WTC11 (cell line): ENCODE results near the gene CD72. TPM values are rescaled to one million over a fixed set of nuclear protein-coding genes. Genes with fewer than 3 reads are reported as not detected.

Experiments used
- ARID4B ChIP-seq: sonication (generic); formaldehyde crosslinking; IDR thresholded peaks from 2 replicates; pipeline ENCODE4 v1.8.0; 2023; ENCODE audit warnings: missing genetic modification reagents, mild to moderate bottlenecking, borderline replicate concordance
- ATF1 ChIP-seq: sonication (generic); formaldehyde crosslinking; IDR thresholded peaks from 2 replicates; pipeline ENCODE4 v1.8.1; 2023; ENCODE audit warnings: mild to moderate bottlenecking, moderate library complexity, missing genetic modification reagents
- CBFB ChIP-seq: sonication (generic); formaldehyde crosslinking; IDR thresholded peaks from 2 replicates; pipeline ENCODE4 v1.8.1; 2022; ENCODE audit warnings: mild to moderate bottlenecking, low read depth, missing genetic modification reagents
- E2F1 ChIP-seq: sonication (generic); formaldehyde crosslinking; IDR thresholded peaks from 2 replicates; pipeline ENCODE4 v1.8.0; 2022; ENCODE audit warnings: mild to moderate bottlenecking, missing genetic modification reagents
- ELF4 ChIP-seq: sonication (generic); formaldehyde crosslinking; IDR thresholded peaks from 2 replicates; pipeline ENCODE4 v1.8.1; 2022; ENCODE audit warnings: low read depth, mild to moderate bottlenecking, moderate library complexity, missing genetic modification reagents
- ESRRA ChIP-seq: sonication (generic); formaldehyde crosslinking; IDR thresholded peaks from 2 replicates; pipeline ENCODE4 v1.8.1; 2022; ENCODE audit warnings: mild to moderate bottlenecking, missing genetic modification reagents, borderline replicate concordance
- GABPB1 ChIP-seq: sonication (generic); formaldehyde crosslinking; IDR thresholded peaks from 2 replicates; pipeline ENCODE4 v1.8.1; 2023; ENCODE audit warnings: mild to moderate bottlenecking, missing genetic modification reagents
- MLX ChIP-seq: sonication (generic); formaldehyde crosslinking; IDR thresholded peaks from 2 replicates; pipeline ENCODE4 v1.8.1; 2023; ENCODE audit warnings: mild to moderate bottlenecking, missing genetic modification reagents, moderate library complexity
- MYBL2 ChIP-seq: sonication (generic); formaldehyde crosslinking; IDR thresholded peaks from 2 replicates; pipeline ENCODE4 v1.8.1; 2023; ENCODE audit warnings: mild to moderate bottlenecking, moderate library complexity, missing genetic modification reagents
- OVOL2 ChIP-seq: fragments of 250-450 bp; sonication (Bioruptor Pico); IDR thresholded peaks from 2 replicates; pipeline ENCODE4 v1.9.0; 2021; ENCODE audit warnings: mild to moderate bottlenecking, borderline replicate concordance
- RELA ChIP-seq: sonication (generic); formaldehyde crosslinking; IDR thresholded peaks from 2 replicates; pipeline ENCODE4 v1.8.1; 2022; ENCODE audit warnings: missing genetic modification reagents, mild to moderate bottlenecking, borderline replicate concordance
- ZBTB21 ChIP-seq: sonication (generic); formaldehyde crosslinking; IDR thresholded peaks from 2 replicates; pipeline ENCODE4 v1.8.1; 2023; ENCODE audit warnings: mild to moderate bottlenecking, missing genetic modification reagents, borderline replicate concordance
- ZMAT4 ChIP-seq: fragments of 250-450 bp; sonication (Bioruptor Pico); IDR thresholded peaks from 2 replicates; pipeline ENCODE4 v1.9.0; 2021; ENCODE audit warnings: mild to moderate bottlenecking
- ZNF138 ChIP-seq: sonication (generic); formaldehyde crosslinking; conservative IDR thresholded peaks from 2 replicates; pipeline ENCODE4 v1.8.1; 2022; ENCODE audit warnings: mild to moderate bottlenecking, moderate library complexity, missing genetic modification reagents
- ZNF317 ChIP-seq: sonication (generic); formaldehyde crosslinking; IDR thresholded peaks from 2 replicates; pipeline ENCODE4 v1.8.1; 2023; ENCODE audit warnings: low read depth, mild to moderate bottlenecking, moderate library complexity, missing genetic modification reagents, borderline replicate concordance
- ZNF416 ChIP-seq: fragments of 250-450 bp; sonication (Bioruptor Pico); IDR thresholded peaks from 2 replicates; pipeline ENCODE4 v1.9.0; 2021; ENCODE audit warnings: mild to moderate bottlenecking, inconsistent platforms
- total RNA-seq: library from RNA; stranded (reverse); gene quantifications from 3 replicates; pipeline ENCODE4 v1.2.3, GENCODE V29; 2021
- TF ChIP-seq, protein P1 (sequence below): sonication (generic); formaldehyde crosslinking; IDR thresholded peaks from 2 replicates; pipeline ENCODE4 v1.8.0; 2023; ENCODE audit warnings: mild to moderate bottlenecking, missing genetic modification reagents
- TF ChIP-seq, protein P2 (sequence below): sonication (generic); formaldehyde crosslinking; IDR thresholded peaks from 2 replicates; pipeline ENCODE4 v1.8.1; 2022; ENCODE audit warnings: mild to moderate bottlenecking, moderate library complexity, missing genetic modification reagents
- TF ChIP-seq, protein P3 (sequence below): sonication (generic); formaldehyde crosslinking; IDR thresholded peaks from 2 replicates; pipeline ENCODE4 v1.8.0; 2022; ENCODE audit warnings: mild to moderate bottlenecking, missing genetic modification reagents

Gene CD72
- total RNA-seq, 1 experiment from 2014 or later = 2.9 TPM

- TF ChIP-seq OVOL2 (CRISPR knock-in tag) (0 out of 2 replicates have a peak, but pooled peaks have one; percentile 44), ATF1 (CRISPR knock-in tag) (0 out of 2 replicates have a peak, but pooled peaks have one; percentile 24), ELF4 (peak; percentile 45; the same call in 1 of the 2 replicates), ZBTB21 (CRISPR knock-in tag) (0 out of 2 replicates have a peak, but pooled peaks have one; percentile 56), CBFB (CRISPR knock-in tag) (no peak), ZNF138 (CRISPR knock-in tag) (peak; percentile 85; the same call in 1 of the 2 replicates), ARID4B (CRISPR knock-in tag) (0 out of 2 replicates have a peak, but pooled peaks have one; percentile 11), ZNF416 (CRISPR knock-in tag) (0 out of 2 replicates have a peak, but pooled peaks have one; percentile 17), RELA (CRISPR knock-in tag) (peak; percentile 83; the same call in 1 of the 2 replicates), GABPB1 (CRISPR knock-in tag) (peak; percentile 90), MLX (no peak), ESRRA (peak; percentile 87; the same call in 1 of the 2 replicates), ZNF317 (CRISPR knock-in tag) (peak; percentile 14; the same call in 1 of the 2 replicates), MYBL2 (peak; percentile 100), E2F1 (CRISPR knock-in tag) (peak; percentile 90), ZMAT4 (CRISPR knock-in tag) (no peak)
- TF ChIP-seq, protein P1, sequence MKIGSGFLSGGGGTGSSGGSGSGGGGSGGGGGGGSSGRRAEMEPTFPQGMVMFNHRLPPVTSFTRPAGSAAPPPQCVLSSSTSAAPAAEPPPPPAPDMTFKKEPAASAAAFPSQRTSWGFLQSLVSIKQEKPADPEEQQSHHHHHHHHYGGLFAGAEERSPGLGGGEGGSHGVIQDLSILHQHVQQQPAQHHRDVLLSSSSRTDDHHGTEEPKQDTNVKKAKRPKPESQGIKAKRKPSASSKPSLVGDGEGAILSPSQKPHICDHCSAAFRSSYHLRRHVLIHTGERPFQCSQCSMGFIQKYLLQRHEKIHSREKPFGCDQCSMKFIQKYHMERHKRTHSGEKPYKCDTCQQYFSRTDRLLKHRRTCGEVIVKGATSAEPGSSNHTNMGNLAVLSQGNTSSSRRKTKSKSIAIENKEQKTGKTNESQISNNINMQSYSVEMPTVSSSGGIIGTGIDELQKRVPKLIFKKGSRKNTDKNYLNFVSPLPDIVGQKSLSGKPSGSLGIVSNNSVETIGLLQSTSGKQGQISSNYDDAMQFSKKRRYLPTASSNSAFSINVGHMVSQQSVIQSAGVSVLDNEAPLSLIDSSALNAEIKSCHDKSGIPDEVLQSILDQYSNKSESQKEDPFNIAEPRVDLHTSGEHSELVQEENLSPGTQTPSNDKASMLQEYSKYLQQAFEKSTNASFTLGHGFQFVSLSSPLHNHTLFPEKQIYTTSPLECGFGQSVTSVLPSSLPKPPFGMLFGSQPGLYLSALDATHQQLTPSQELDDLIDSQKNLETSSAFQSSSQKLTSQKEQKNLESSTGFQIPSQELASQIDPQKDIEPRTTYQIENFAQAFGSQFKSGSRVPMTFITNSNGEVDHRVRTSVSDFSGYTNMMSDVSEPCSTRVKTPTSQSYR (CRISPR knock-in tag) = peak; percentile 67; the same call in 1 of the 2 replicates
- TF ChIP-seq, protein P2, sequence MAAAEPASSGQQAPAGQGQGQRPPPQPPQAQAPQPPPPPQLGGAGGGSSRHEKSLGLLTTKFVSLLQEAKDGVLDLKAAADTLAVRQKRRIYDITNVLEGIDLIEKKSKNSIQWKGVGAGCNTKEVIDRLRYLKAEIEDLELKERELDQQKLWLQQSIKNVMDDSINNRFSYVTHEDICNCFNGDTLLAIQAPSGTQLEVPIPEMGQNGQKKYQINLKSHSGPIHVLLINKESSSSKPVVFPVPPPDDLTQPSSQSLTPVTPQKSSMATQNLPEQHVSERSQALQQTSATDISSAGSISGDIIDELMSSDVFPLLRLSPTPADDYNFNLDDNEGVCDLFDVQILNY (CRISPR knock-in tag) = peak; percentile 97
- TF ChIP-seq, protein P3, sequence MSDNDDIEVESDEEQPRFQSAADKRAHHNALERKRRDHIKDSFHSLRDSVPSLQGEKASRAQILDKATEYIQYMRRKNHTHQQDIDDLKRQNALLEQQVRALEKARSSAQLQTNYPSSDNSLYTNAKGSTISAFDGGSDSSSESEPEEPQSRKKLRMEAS = peak; percentile 90
- TF ChIP-seq, all 79 proteins: peak for 32
Observed at GRCh38 chr9:35664531-35665470, 46.6 kb upstream of the CD72 start, which contains the start of gene ARHGEF39 (continued).
